ENCODE measurements around the gene ITGAE.
"Not testable (repeated sequence)": the region's sequence is repeated elsewhere in the genome, so short reads cannot be mapped to it uniquely, and the experiment has no call there.

ITGAE gene, protein sequence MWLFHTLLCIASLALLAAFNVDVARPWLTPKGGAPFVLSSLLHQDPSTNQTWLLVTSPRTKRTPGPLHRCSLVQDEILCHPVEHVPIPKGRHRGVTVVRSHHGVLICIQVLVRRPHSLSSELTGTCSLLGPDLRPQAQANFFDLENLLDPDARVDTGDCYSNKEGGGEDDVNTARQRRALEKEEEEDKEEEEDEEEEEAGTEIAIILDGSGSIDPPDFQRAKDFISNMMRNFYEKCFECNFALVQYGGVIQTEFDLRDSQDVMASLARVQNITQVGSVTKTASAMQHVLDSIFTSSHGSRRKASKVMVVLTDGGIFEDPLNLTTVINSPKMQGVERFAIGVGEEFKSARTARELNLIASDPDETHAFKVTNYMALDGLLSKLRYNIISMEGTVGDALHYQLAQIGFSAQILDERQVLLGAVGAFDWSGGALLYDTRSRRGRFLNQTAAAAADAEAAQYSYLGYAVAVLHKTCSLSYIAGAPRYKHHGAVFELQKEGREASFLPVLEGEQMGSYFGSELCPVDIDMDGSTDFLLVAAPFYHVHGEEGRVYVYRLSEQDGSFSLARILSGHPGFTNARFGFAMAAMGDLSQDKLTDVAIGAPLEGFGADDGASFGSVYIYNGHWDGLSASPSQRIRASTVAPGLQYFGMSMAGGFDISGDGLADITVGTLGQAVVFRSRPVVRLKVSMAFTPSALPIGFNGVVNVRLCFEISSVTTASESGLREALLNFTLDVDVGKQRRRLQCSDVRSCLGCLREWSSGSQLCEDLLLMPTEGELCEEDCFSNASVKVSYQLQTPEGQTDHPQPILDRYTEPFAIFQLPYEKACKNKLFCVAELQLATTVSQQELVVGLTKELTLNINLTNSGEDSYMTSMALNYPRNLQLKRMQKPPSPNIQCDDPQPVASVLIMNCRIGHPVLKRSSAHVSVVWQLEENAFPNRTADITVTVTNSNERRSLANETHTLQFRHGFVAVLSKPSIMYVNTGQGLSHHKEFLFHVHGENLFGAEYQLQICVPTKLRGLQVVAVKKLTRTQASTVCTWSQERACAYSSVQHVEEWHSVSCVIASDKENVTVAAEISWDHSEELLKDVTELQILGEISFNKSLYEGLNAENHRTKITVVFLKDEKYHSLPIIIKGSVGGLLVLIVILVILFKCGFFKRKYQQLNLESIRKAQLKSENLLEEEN

GRCh38 chr17:3800362-3801271 lies at the start of gene ITGAE:
Gene ITGAE, minus strand, starts transcription at chr17:3801188. Its CDS starts 44 bp downstream, at chr17:3801144.
- DNase-seq = no peak

- no peak for DNase-seq
Measured at GRCh38 chr17:3848229-3848835, 47.3 kb upstream of the ITGAE start.

- DNase-seq = no peak
Measured at GRCh38 chr17:3847165-3847670, 46.2 kb upstream of the ITGAE start.

- no peak for DNase-seq
Measured at GRCh38 chr17:3846437-3847164, 45.6 kb upstream of the ITGAE start.

GRCh38 chr17:3845621-3846436 lies 44.8 kb upstream of the ITGAE start, which contains the start of gene NCBP3:
Gene NCBP3, minus strand, starts transcription at chr17:3846246. Its CDS starts 23 bp downstream, at chr17:3846223.
- peak; percentile 82 for DNase-seq

DNA sequence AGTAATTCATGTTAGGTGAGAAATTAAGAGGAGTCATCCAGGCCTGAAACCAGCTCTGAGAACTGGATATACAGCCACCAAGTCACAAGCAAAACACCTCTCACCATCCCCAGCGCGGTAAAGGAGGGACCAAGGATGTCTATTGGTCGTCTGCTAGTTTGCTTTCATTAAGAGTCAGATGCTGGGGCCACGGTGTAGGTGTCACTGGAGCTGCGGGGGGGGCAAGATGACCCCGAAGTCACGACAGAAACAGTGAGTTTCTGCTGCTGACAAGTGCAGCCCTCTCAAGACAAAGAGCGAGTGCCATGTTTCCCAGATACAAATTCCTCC lies 44.3 kb upstream of the ITGAE start:
- DNase-seq = no peak

- not testable (repeated sequence) for DNase-seq
Measured at GRCh38 chr17:3844556-3844955, 43.6 kb upstream of the ITGAE start.

DNA sequence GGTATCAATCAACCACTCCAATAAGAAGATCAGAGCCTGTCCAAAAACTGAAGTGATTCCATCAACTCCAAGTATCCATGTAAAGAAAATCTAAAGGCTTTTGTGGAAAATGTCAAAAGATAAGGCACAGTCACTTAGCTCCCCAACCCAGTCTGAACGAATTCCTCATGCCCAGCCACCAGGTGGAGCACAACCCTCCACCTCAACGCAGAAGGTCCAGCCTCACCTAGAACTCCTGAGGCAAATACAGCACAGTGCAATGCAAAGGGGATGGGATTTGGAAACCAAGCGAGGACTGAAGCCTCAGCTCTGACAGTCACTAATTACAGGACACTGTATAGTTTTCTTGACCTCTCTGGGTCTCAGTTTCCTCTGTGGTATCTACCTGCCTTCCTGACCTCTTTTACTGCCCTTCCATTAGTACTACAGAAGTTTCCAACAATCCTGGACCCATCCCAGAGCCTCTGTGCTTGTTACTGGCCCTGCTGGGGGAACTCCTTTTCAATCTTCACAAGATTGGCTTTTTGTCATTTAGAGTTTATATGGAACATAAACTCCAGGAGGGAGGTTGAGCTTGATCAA lies 43.0 kb upstream of the ITGAE start:
- DNase-seq = peak; percentile 16

DNA sequence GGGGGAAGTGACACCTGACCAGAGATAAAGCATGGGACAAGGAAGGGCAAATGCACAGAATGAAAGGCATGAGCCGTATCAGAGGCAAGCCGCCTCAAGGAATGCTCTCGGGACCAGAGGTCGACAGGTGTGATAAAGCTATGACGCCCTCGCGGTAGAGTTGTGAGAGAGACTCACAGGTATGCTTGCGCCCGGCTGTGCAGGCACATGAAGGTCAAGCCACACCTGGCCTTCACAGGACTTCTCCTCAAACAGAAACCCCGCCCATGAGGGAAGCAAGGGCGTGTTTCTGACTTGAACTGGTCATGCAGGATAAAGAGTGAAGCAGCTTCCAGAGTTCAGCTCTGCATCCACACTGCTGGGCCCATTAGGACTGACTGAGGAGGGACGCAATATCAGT lies 37.2 kb upstream of the ITGAE start:
- no peak for DNase-seq

GRCh38 chr17:3836551-3836950 lies 35.6 kb upstream of the ITGAE start:
- DNase-seq = no peak

- DNase-seq = no peak
Measured at GRCh38 chr17:3835410-3836229, 34.6 kb upstream of the ITGAE start.

- DNase-seq = no peak
Measured at GRCh38 chr17:3834811-3835210, 33.8 kb upstream of the ITGAE start.

DNA sequence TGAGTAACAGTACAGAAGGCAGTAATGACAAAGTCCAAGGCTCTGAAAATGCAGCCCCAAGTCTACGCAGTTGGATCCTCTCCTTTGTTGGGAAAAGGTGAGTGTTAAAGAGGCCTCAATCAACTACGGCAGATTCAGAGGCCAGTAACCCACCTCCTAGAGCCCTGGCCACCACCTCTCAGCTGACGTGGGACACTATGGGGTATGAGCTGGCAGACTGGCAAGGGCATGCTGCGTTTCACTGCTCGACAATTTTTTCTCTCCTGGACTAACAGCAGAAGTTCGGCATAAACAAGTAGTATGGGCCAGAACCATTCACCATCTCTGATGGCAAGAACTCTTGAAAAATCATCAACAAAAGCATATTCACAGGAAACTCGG lies 27.9 kb upstream of the ITGAE start:
- DNase-seq = no peak

- no peak for DNase-seq
Measured at GRCh38 chr17:3828151-3828851, 27.3 kb upstream of the ITGAE start.

DNA sequence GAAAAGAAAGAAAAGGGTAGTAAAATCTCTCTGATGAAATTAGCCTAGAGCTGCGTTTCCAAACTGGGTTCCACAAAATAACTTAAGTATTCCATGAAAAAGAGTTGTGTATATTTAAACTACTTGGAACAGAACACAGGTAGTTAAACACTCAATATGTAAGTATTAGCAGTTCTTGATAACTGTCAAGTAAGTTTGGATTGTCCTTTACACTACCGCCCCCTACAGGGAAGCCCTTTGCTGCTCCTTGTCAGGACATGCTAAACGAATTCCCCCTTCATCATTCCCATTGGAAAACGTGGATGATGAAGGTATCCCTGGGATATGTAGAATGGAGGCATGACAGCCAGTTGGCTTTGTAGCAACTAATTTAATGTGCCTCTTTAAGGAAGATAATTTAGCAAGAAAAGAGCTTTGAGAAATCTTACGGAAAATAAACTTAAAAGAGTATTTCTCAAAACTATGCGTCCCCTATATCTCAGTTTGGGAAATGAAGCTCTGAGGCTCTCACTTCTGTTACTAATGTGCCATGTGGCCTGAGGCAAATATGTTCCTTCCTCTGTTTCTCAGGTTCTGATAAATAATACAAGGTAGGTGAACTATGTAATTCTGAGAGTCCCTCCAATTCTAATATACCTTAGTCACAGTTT lies 26.3 kb upstream of the ITGAE start:
- peak; percentile 20 for DNase-seq

DNA sequence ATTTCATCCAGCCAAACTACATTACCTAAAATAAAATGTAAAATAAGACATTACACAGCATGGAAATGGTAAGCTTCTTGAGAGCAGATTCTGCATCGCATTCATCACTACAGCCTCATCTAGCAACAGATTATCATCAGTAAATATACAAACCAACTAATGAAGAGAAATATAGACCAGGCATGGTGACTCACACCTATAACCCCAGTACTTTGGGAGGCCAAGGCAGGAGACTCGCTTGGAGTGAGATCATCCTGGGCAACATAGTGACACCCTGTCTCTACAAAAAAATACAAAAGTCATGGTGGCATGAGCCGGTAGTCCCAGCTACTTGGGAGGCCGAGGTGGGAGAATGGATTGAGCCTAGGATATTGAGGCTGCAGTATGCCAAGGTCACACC lies 25.2 kb upstream of the ITGAE start:
- no peak for DNase-seq

DNA sequence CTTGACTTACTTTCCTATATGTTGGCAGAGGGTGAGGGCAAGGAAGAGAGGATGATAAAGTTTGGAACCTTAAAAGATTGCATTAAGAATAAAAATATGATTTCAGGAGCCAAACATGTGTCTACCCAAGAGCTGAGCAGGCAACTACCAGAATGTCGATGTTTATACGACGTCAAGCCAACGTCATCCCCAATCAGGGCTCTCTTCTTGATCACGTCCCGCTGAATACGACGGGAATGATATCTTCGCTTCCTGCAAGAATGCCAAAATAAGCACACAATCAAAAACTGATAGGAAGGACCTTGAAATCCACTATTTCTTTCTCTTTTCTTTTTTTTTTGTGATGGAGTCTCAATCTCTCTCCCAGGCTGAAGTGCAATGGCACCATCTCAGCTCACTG lies 20.1 kb upstream of the ITGAE start:
- DNase-seq = no peak

Data from NCI-H226 (cell line).